ENCODE results near the gene TBC1D5.

DNA sequence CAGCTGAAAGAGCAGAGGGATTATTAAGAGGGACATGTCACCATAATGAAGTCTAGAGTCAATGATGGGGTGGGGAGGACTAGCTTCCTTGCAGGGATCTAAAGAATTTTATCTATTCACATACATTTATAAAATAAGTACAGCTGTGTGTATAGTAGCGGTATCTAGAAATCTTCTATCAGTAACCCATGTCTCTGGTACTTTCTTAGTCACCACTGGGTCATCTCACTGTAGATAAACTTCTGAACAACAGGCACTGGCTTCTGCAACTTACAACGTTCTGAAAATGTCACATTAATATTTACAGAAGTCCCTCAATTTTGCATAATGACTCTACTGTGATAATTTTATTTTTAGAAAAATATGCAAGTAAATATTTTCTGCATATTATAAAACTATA, 401.7 kb downstream of the TBC1D5 start:
- TF ChIP-seq, protein P1, sequence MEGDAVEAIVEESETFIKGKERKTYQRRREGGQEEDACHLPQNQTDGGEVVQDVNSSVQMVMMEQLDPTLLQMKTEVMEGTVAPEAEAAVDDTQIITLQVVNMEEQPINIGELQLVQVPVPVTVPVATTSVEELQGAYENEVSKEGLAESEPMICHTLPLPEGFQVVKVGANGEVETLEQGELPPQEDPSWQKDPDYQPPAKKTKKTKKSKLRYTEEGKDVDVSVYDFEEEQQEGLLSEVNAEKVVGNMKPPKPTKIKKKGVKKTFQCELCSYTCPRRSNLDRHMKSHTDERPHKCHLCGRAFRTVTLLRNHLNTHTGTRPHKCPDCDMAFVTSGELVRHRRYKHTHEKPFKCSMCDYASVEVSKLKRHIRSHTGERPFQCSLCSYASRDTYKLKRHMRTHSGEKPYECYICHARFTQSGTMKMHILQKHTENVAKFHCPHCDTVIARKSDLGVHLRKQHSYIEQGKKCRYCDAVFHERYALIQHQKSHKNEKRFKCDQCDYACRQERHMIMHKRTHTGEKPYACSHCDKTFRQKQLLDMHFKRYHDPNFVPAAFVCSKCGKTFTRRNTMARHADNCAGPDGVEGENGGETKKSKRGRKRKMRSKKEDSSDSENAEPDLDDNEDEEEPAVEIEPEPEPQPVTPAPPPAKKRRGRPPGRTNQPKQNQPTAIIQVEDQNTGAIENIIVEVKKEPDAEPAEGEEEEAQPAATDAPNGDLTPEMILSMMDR (IDR thresholded peaks at IDR 0.05; ENCODE audit: low read depth, low read length, poor library complexity, severe bottlenecking): no peak
- TF ChIP-seq EZH2phosphoT487 (IDR thresholded peaks at IDR 0.05; ENCODE audit: borderline replicate concordance, low read length): no peak
